Activated CD8-positive, alpha-beta T cell treated with anti-CD3 and anti-CD28 coated beads for 36 hours (primary cell): ENCODE results near the gene GRIN2B. TPM values are rescaled to one million over a fixed set of nuclear protein-coding genes. Genes with fewer than 3 reads are reported as not detected.

Experiments
- ATAC-seq: fragments of 200-7000 bp; cut with Tn5 transposase; one replicate; pipeline ENCODE4 v1.10.0; 2021; ENCODE audit warnings: mild to moderate bottlenecking, moderate library complexity
- CTCF ChIA-PET: fragments of 350-600 bp; sonication (Branson Sonifier 250); formaldehyde crosslinking; loops from one replicate; lab custom pipeline; 2021; ENCODE audit warnings: antibody characterized with exemption; lab: Charles Lee
- POLR2A ChIA-PET: fragments of 350-600 bp; sonication (Branson Sonifier 250); formaldehyde crosslinking; loops from one replicate; lab custom pipeline; 2021; ENCODE audit warnings: antibody characterized with exemption; lab: Charles Lee
- DNase-seq: peaks from one replicate; pipeline ENCODE4 v3.0.0-alpha.2; 2020
- H3K27ac Mint-ChIP-seq: one replicate; pipeline ENCODE4 v1.8.0; 2021; ENCODE audit warnings: mild to moderate bottlenecking, mixed read lengths
- H3K27me3 Mint-ChIP-seq: one replicate; pipeline ENCODE4 v1.8.0; 2021; ENCODE audit warnings: mixed read lengths
- H3K36me3 Mint-ChIP-seq: one replicate; pipeline ENCODE4 v1.8.0; 2021; ENCODE audit warnings: low read depth, mixed read lengths
- H3K4me1 Mint-ChIP-seq: one replicate; pipeline ENCODE4 v1.8.0; 2021; ENCODE audit warnings: low read depth, mixed read lengths
- H3K4me3 Mint-ChIP-seq: one replicate; pipeline ENCODE4 v1.8.0; 2021; ENCODE audit warnings: mild to moderate bottlenecking, moderate library complexity, mixed read lengths
- H3K9me3 Mint-ChIP-seq: one replicate; pipeline ENCODE4 v1.8.0; 2021; ENCODE audit warnings: mixed read lengths
- CTCF ChIP-seq: fragments of 200-600 bp; IDR thresholded peaks from one replicate; pipeline ENCODE4 v1.8.0; 2022; ENCODE audit warnings: antibody characterized with exemption, mild to moderate bottlenecking
- intact Hi-C: fragments of 100-400 bp; cut with micrococcal nuclease; formaldehyde crosslinking; loops from one replicate; pipeline ENCODE4 v1.10.0; 2022
- total RNA-seq, 2 experiments: library from RNA; stranded (reverse); gene quantifications; one replicate each; pipeline ENCODE4 v1.2.3, GENCODE V29; 2021

The GRIN2B gene
- total RNA-seq, 2 experiments from 2014 or later: not detected

- Mint-ChIP-seq H3K27ac (no peak overlapping the region), H3K36me3 (no peaks in the 10 kb centered on the region), H3K27me3 (peaks cover 24% of the 10 kb centered on the region), H3K4me3 (no peak overlapping the region), H3K4me1 (no peaks in the 10 kb centered on the region), H3K9me3 (no peaks in the 10 kb centered on the region)
- DNase-seq (no peak), ATAC-seq (no peak)
- ChIA-PET POLR2A (interaction anchor here (0.6 to 0.9 kb wide), 2 partner anchors 12 to 102 kb away, joined by 3 read pairs; no protein-coding TSS in a partner anchor), CTCF (no interaction called here)
- TF ChIP-seq CTCF: no peak
- intact Hi-C loops: no loop called here
Observed at GRCh38 chr12:13973996-13974395, 7.4 kb downstream of the GRIN2B start.

GRCh38 chr12:13970803-13971202, 10.6 kb downstream of the GRIN2B start:
- Mint-ChIP-seq H3K27me3 (peaks cover 5% of the 10 kb centered on the region), H3K4me1 (no peaks in the 10 kb centered on the region), H3K4me3 (no peak overlapping the region), H3K9me3 (no peaks in the 10 kb centered on the region), H3K36me3 (no peaks in the 10 kb centered on the region), H3K27ac (no peak overlapping the region)
- ATAC-seq (no peak), DNase-seq (no peak)
- no peak for TF ChIP-seq CTCF
- intact Hi-C loops: no loop called here
- CTCF ChIA-PET: no interaction called here
- POLR2A ChIA-PET: no interaction called here

GRCh38 chr12:13968281-13968680, 13.1 kb downstream of the GRIN2B start:
- peaks cover 5% of the 10 kb centered on the region for H3K27me3 Mint-ChIP-seq
- ATAC-seq (no peak), DNase-seq (no peak)
- no peak overlapping the region for H3K4me3 Mint-ChIP-seq
- no peaks in the 10 kb centered on the region for H3K36me3 Mint-ChIP-seq
- H3K9me3 Mint-ChIP-seq: no peaks in the 10 kb centered on the region
- CTCF ChIA-PET: no interaction called here
- intact Hi-C loops: no loop called here
- no peaks in the 10 kb centered on the region for H3K4me1 Mint-ChIP-seq
- no peak overlapping the region for H3K27ac Mint-ChIP-seq
- TF ChIP-seq CTCF: no peak
- POLR2A ChIA-PET: no interaction called here

GRCh38 chr12:13964666-13965065, 16.7 kb downstream of the GRIN2B start:
- TF ChIP-seq CTCF: no peak
- H3K27me3 Mint-ChIP-seq: peaks cover 3% of the 10 kb centered on the region
- DNase-seq (no peak), ATAC-seq (no peak)
- H3K36me3 Mint-ChIP-seq: no peaks in the 10 kb centered on the region
- ChIA-PET POLR2A (no interaction called here), CTCF (interaction anchor here (1.8 kb wide), 1 partner anchor 203 kb away, joined by 5 read pairs; no protein-coding TSS in a partner anchor)
- H3K4me1 Mint-ChIP-seq: no peaks in the 10 kb centered on the region
- H3K27ac Mint-ChIP-seq: no peak overlapping the region
- H3K9me3 Mint-ChIP-seq: no peaks in the 10 kb centered on the region
- H3K4me3 Mint-ChIP-seq: no peak overlapping the region
- intact Hi-C loops: no loop called here

- peaks cover 5% of the 10 kb centered on the region for H3K27me3 Mint-ChIP-seq
- ChIA-PET CTCF (no interaction called here), POLR2A (no interaction called here)
- H3K4me1 Mint-ChIP-seq: no peaks in the 10 kb centered on the region
- no peaks in the 10 kb centered on the region for H3K36me3 Mint-ChIP-seq
- DNase-seq (no peak), ATAC-seq (no peak)
- H3K9me3 Mint-ChIP-seq: no peaks in the 10 kb centered on the region
- intact Hi-C loops: no loop called here
- no peak overlapping the region for H3K4me3 Mint-ChIP-seq
- TF ChIP-seq CTCF: no peak
- no peak overlapping the region for H3K27ac Mint-ChIP-seq
Observed at GRCh38 chr12:13962699-13963098, 18.7 kb downstream of the GRIN2B start.
